Measurements from ENCODE around the gene KANSL1. TPM values are rescaled to one million over a fixed set of nuclear protein-coding genes. Genes with fewer than 3 reads are reported as not detected.

The KANSL1 gene
- total and polyA plus RNA-seq, 9 donors = 30.4 to 107 (median 77.7) TPM

- WGBS, 3 donors = 0 to 42% (median 0%) methylated on average over 1 of the region's 1 CpG
- Histone ChIP-seq H3K4me1 (ENCODE audit: insufficient read depth) (peaks cover 27% of the 10 kb centered on the region), H3K9me3 (no peaks in the 10 kb centered on the region), H3K27ac (no peak overlapping the region), H3K36me3 (no peaks in the 10 kb centered on the region), H3K4me3 (no peak overlapping the region), H3K27me3 (no peaks in the 10 kb centered on the region)
- DNase-seq = no peak
- TF ChIP-seq POLR2A (IDR thresholded peaks at IDR 0.05) (no peak), EP300 (IDR thresholded peaks at IDR 0.05) (no peak)
- TF ChIP-seq, protein P1, sequence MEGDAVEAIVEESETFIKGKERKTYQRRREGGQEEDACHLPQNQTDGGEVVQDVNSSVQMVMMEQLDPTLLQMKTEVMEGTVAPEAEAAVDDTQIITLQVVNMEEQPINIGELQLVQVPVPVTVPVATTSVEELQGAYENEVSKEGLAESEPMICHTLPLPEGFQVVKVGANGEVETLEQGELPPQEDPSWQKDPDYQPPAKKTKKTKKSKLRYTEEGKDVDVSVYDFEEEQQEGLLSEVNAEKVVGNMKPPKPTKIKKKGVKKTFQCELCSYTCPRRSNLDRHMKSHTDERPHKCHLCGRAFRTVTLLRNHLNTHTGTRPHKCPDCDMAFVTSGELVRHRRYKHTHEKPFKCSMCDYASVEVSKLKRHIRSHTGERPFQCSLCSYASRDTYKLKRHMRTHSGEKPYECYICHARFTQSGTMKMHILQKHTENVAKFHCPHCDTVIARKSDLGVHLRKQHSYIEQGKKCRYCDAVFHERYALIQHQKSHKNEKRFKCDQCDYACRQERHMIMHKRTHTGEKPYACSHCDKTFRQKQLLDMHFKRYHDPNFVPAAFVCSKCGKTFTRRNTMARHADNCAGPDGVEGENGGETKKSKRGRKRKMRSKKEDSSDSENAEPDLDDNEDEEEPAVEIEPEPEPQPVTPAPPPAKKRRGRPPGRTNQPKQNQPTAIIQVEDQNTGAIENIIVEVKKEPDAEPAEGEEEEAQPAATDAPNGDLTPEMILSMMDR (IDR thresholded peaks at IDR 0.05) = no peak
- intact Hi-C loops (cut with DNase I) = no loop called here
Observed at GRCh38 chr17:46162866-46163265, 30.4 kb downstream of the KANSL1 start.

DNA sequence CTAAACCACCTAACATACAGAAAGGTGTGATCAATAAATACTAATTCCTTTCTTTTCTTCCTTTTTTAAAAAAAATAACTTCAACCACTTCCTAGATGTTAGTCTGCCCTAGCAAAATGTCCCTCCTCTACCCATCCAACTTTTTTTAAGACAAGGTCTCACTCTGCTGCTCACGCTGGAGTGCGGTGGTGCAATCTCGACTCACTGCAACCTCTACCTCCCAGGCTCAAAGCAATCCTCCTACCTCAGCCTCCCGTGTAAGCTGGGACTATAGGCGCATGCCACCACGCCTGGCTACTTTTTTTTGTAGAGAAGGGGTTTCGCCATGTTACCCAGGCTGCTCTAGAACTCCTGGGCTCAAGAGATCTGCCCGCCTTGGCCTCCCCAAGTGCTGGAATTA, 33.1 kb downstream of the KANSL1 start:
- DNase-seq = no peak
- Histone ChIP-seq H3K27me3 (no peaks in the 10 kb centered on the region), H3K4me1 (ENCODE audit: insufficient read depth) (peaks cover 23% of the 10 kb centered on the region), H3K4me3 (no peak overlapping the region), H3K27ac (no peak overlapping the region), H3K9me3 (no peaks in the 10 kb centered on the region), H3K36me3 (no peaks in the 10 kb centered on the region)
- intact Hi-C loops (cut with DNase I) = no loop called here
- no peak for TF ChIP-seq POLR2A (IDR thresholded peaks at IDR 0.05)
- TF ChIP-seq EP300 (IDR thresholded peaks at IDR 0.05) = no peak
- TF ChIP-seq, protein P1 (IDR thresholded peaks at IDR 0.05) = no peak
- 95 to 96% (median 95%) methylated on average over 8 of the region's 8 CpGs for WGBS, 3 donors

GRCh38 chr17:46159686-46160085, 33.5 kb downstream of the KANSL1 start:
- 41 to 68% (median 51%) methylated on average over 2 of the region's 2 CpGs for WGBS, 3 donors
- TF ChIP-seq EP300 (IDR thresholded peaks at IDR 0.05) (no peak), POLR2A (IDR thresholded peaks at IDR 0.05) (no peak)
- TF ChIP-seq, protein P1 (IDR thresholded peaks at IDR 0.05) = no peak
- no peak overlapping the region for H3K27ac ChIP-seq
- intact Hi-C loops (cut with DNase I) = loop anchor here in 1 of 4 donors (10.0 kb wide), 1 partner anchor 55 kb away; no protein-coding TSS in a partner anchor
- DNase-seq = no peak
- no peaks in the 10 kb centered on the region for H3K36me3 ChIP-seq
- no peaks in the 10 kb centered on the region for H3K27me3 ChIP-seq
- H3K4me1 ChIP-seq (ENCODE audit: insufficient read depth) = peaks cover 25% of the 10 kb centered on the region
- no peak overlapping the region for H3K4me3 ChIP-seq
- no peaks in the 10 kb centered on the region for H3K9me3 ChIP-seq

- TF ChIP-seq EP300 (IDR thresholded peaks at IDR 0.05) = no peak
- TF ChIP-seq POLR2A (IDR thresholded peaks at IDR 0.05) = no peak
- WGBS, 3 donors = 34 to 51% (median 41%) methylated on average over 18 of the region's 18 CpGs
- intact Hi-C loops (cut with DNase I) = loop anchor here in 1 of 4 donors (10.0 kb wide), 1 partner anchor 54 kb away; no protein-coding TSS in a partner anchor
- H3K4me1 ChIP-seq (ENCODE audit: insufficient read depth) = peaks cover 26% of the 10 kb centered on the region
- H3K4me3 ChIP-seq = no peak overlapping the region
- H3K36me3 ChIP-seq = no peaks in the 10 kb centered on the region
- no peaks in the 10 kb centered on the region for H3K9me3 ChIP-seq
- no peak for DNase-seq
- H3K27ac ChIP-seq = no peak overlapping the region
- H3K27me3 ChIP-seq = no peaks in the 10 kb centered on the region
Observed at GRCh38 chr17:46158323-46159296, 34.6 kb downstream of the KANSL1 start.
